ENCODE results near the gene ANTKMT.

The ANTKMT gene

GRCh38 chr16:720990-721764 lies at the start of gene ANTKMT:
ANTKMT (plus strand) TSS chr16:721146; CDS start chr16:721275, 129 bp downstream.
- peak; percentile 53 for DNase-seq

DNA sequence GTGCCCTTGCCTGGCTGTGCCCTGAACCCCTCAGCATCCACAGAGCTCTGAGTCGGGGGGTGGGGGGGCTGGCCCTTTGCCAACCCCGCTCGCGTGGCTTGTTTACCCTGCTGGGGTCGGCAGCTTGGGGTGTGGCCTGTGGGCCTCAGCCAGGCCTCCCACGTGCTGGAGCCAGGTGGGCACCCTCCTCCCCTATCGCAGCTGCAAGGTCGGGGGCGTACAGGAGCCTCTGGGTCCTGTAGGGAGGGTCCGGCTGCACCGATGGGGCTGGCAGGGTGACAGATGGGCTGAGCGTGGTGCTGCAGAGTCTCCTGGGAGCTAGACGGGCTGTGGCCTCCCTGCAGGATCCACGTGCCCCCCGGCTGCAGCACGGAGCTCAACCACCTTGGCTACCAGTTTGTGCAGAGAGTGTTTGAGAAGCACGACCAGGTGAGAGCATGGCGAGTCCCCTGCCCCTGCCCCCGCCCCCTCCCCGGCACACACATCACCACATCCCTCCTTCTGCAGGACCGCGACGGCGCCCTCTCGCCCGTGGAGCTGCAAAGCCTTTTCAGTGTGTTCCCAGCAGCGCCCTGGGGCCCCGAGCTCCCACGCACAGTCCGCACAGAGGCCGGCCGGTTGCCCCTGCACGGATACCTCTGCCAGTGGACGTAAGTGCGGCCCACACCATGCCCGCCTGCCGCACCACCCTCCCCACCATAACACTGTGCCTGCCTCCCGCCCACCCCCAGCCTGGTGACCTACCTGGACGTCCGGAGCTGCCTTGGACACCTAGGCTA lies 49.4 kb upstream of the ANTKMT start:
- DNase-seq: no peak

- no peak for DNase-seq
These were observed 48.6 kb upstream of the ANTKMT start for GRCh38 chr16:672371-672770.

DNA sequence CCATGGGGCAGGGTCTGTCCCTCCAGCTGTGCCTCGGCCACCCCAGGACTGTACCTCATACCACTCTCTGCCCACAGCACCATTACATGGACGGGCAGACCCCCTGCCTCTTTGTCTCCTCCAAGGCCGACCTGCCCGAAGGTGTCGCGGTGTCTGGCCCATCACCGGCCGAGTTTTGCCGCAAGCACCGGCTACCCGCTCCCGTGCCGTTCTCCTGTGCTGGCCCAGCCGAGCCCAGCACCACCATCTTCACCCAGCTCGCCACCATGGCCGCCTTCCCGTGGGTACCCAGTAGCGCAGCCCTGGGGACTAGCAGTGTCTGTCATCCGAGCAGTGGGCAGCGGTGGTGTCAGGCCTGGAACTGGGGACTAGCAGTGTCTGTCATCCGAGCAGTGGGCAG lies 48.1 kb upstream of the ANTKMT start:
- no peak for DNase-seq

DNA sequence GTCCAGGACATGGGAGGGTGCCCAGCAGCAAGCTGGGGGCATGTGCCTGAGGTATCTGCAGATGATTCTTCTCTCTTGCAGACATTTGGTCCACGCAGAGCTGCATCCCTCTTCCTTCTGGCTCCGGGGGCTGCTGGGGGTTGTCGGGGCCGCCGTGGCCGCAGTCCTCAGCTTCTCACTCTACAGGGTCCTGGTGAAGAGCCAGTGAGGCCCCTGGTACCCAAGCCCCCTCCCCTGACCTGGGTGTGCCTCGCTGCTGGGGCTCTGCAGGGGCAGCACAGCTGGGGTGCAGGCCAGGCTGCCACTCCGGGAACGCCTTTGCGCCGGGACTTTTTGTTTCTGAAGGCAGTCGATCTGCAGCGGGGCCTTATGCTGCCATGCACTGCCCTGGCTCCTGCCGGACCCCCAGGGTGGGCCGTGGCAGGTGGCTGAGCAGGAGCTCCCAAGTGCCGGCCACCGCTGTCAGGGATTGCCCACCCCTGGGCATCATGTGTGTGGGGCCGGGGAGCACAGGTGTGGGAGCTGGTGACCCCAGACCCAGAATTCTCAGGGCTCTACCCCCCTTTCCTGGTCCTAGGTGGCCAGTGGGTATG lies 47.5 kb upstream of the ANTKMT start:
- no peak for DNase-seq

- no peak for DNase-seq
These were observed 46.6 kb upstream of the ANTKMT start for GRCh38 chr16:674214-674881.

GRCh38 chr16:674968-675883 lies 45.7 kb upstream of the ANTKMT start, which contains the start of gene RHBDL1:
RHBDL1 (plus strand) TSS chr16:675671; CDS start chr16:675791, 120 bp downstream.
- no peak for DNase-seq

DNA sequence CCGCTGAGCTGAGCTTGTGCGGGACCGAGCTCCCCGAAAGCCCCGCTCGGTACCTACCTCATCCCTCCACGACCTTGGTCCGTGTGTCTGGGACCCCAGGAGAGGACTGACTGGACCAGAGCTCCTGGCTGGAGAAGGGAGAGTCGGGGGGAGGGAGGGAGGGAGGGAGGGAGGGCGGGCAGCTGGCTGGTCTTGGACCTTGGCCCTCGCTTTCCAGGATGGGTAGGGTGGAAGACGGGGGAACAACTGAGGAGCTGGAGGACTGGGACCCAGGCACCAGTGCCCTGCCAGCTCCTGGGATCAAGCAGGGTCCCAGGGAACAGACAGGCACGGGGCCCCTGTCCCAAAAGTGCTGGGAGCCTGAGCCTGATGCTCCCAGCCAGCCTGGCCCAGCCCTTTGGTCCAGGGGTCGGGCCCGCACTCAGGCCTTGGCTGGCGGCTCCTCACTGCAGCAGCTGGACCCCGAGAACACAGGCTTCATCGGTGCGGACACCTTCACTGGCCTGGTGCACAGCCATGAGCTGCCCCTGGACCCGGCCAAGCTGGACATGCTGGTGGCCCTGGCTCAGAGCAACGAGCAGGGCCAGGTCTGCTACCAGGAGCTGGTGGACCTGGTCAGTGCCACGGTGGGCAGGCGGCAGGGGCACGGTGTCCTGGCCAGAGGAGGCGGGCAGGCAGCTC lies 44.9 kb upstream of the ANTKMT start:
- DNase-seq: no peak

DNA sequence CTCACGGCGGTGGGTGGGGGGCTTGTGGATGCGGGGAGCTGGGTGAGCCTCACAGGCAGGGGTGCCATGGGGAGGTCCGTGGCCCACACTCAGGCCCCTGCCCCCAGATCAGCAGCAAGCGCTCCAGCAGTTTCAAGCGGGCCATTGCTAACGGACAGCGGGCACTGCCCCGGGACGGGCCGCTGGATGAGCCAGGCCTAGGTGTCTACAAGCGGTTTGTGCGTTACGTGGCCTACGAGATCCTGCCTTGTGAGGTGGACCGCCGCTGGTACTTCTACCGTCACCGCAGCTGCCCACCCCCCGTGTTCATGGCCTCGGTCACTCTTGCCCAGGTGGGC lies 44.4 kb upstream of the ANTKMT start:
- DNase-seq: no peak

- peak; percentile 93 for DNase-seq
These were observed 44.0 kb upstream of the ANTKMT start for GRCh38 chr16:676913-677312.

DNA sequence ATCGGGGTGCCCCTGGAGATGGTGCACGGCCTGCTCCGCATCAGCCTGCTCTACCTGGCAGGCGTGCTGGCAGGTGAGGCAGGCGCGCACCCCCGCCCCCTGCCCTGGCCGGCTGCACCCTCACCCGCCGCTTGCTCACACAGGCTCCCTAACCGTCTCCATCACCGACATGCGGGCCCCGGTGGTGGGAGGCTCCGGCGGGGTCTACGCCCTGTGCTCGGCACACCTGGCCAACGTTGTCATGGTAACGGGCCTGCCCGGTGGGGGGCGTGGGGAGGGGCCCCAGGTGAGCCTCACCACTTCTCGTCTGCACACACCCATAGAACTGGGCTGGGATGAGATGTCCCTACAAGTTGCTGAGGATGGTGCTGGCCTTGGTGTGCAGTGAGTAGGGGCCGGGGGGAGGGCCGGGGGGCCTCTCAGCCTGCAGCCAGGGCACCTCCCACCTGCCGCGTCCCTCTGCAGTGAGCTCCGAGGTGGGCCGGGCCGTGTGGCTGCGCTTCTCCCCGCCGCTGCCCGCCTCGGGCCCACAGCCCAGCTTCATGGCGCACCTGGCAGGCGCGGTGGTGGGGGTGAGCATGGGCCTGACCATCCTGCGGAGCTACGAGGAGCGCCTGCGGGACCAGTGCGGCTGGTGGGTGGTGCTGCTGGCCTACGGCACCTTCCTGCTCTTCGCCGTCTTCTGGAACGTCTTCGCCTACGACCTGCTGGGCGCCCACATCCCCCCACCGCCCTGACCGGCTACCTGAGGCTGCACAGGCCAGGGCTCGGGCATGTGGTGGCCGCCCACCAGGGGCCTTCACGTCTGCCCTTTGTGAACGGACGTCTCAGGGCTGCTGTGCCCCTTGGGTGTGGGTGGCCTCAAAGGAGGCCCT lies 43.4 kb upstream of the ANTKMT start:
- DNase-seq: peak; percentile 57

GRCh38 chr16:678209-678857 lies 42.6 kb upstream of the ANTKMT start:
- DNase-seq: no peak

GRCh38 chr16:678858-679813 lies 41.8 kb upstream of the ANTKMT start:
- no peak for DNase-seq

GRCh38 chr16:679814-680624 lies 40.9 kb upstream of the ANTKMT start, which contains the start of gene STUB1:
STUB1 (plus strand) TSS chr16:680410; CDS start chr16:680526, 116 bp downstream.
- no peak for DNase-seq

DNA sequence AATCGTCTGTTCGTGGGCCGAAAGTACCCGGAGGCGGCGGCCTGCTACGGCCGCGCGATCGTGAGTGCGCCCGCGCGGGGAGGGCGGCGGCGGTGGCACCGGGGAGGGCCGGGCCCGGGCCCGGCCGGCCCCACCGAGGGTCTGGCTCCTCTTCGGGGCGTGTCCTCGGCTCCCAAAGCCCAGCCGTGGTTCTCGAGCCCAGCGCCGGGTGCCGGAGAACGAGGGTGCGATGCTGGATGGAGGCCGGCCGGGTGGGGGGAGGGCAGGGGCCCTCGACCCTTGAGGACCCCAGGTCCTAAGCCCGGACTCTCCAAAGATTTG lies 40.4 kb upstream of the ANTKMT start:
- no peak for DNase-seq

DNA sequence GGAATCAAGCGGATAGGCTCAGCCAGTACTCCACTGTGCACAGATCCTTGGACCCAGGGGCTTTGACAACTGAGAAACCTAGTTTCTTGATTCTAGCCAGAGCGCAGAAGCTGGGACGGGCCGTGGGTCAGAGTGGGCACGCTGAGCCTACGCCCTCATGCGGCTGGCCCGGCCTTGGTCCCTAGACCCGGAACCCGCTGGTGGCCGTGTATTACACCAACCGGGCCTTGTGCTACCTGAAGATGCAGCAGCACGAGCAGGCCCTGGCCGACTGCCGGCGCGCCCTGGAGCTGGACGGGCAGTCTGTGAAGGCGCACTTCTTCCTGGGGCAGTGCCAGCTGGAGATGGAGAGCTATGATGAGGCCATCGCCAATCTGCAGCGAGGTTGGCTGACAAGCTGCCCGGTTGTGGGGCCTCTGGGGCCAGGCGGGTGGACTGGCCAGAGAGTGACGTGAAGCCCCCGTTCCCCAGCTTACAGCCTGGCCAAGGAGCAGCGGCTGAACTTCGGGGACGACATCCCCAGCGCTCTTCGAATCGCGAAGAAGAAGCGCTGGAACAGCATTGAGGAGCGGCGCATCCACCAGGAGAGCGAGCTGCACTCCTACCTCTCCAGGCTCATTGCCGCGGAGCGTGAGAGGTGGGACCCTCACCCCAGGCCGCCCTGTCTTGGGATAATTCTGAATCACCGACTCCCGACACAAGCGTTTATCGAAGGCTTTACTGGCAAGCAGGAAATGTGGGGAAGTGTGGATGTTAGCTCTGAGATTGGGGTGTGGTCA lies 39.8 kb upstream of the ANTKMT start:
- no peak for DNase-seq
